Lung (tissue), 12 donors: ENCODE data around the gene MPV17. TPM values are rescaled to one million over a fixed set of nuclear protein-coding genes. Genes with fewer than 3 reads are reported as not detected.

Source experiments
- ATAC-seq: fragments of 200-7000 bp; cut with Tn5 transposase; one replicate; pipeline ENCODE4 v1.9.1; 2020; ENCODE audit warnings: moderate number of reproducible peaks; ENCODE audit not compliant: insufficient read depth, low FRiP score
- DNase-seq, 3 donors: peaks; one replicate each; pipeline ENCODE4 v3.0.0-alpha.2; 2013 to 2017
- H3K27ac ChIP-seq, 2 donors: one replicate each; pipeline ENCODE4 v1.5.1; 2013; ENCODE audit warnings: mild to moderate bottlenecking in 2 of 2, moderate library complexity in 2 of 2, control low read depth in 1 of 2, inconsistent platforms in 1 of 2, low read depth in 1 of 2, low read length in 1 of 2
- H3K27me3 ChIP-seq, 3 donors: one replicate each; pipeline ENCODE4 v1.5.1; 2013; ENCODE audit warnings: low read length in 2 of 3; ENCODE audit not compliant: control insufficient read depth in 3 of 3, insufficient read depth in 3 of 3
- H3K36me3 ChIP-seq, 4 donors: one replicate each; pipeline ENCODE4 v1.5.1; 2013; ENCODE audit warnings: low read length in 4 of 4, mild to moderate bottlenecking in 1 of 4, moderate library complexity in 1 of 4; ENCODE audit not compliant: control insufficient read depth in 4 of 4, insufficient read depth in 4 of 4
- H3K4me1 ChIP-seq, 5 donors: one replicate each; pipeline ENCODE4 v1.5.1; 2013; ENCODE audit warnings: low read length in 5 of 5, mild to moderate bottlenecking in 2 of 5, moderate library complexity in 1 of 5; ENCODE audit not compliant: control insufficient read depth in 5 of 5, insufficient read depth in 5 of 5
- H3K4me3 ChIP-seq: one replicate; pipeline ENCODE4 v1.5.1; 2013; ENCODE audit warnings: mild to moderate bottlenecking, control low read depth, moderate library complexity
- H3K9ac ChIP-seq, 2 donors: one replicate each; pipeline ENCODE4 v1.5.1; 2013; ENCODE audit warnings: low read length in 2 of 2, control low read depth in 1 of 2; ENCODE audit not compliant: insufficient read depth in 1 of 2
- H3K9me3 ChIP-seq, 4 donors: one replicate each; pipeline ENCODE4 v1.5.1; 2013; ENCODE audit warnings: low read length in 3 of 4, mild to moderate bottlenecking in 1 of 4, moderate library complexity in 1 of 4; ENCODE audit not compliant: control insufficient read depth in 4 of 4, insufficient read depth in 3 of 4
- WGBS, 2 donors: extraction: QIAGEN DNeasy Blood & Tissue Kit; methylation state at CpG; one replicate each; pipeline ENCODE4 v1.1.7; 2013; 5-methylcytosine and 5-hydroxymethylcytosine counted together
- polyA plus RNA-seq, 2 donors: library from polyadenylated mRNA; stranded (reverse); fragments of 200-250 nt; gene quantifications; one replicate each; pipeline ENCODE4 v1.2.1, GENCODE V29; 2013
- total RNA-seq, 2 donors: library from RNA; depleted of rRNA in 1 of 2; stranded (reverse); fragments of >200 nt in 1 of 2; gene quantifications; one replicate each; pipeline ENCODE4 v1.2.1, GENCODE V29; 2014 to 2021
- TF ChIP-seq, protein P1 (sequence below): IDR thresholded peaks from 2 replicates; pipeline ENCODE4 v1.5.1; 2012; ENCODE audit warnings: mild to moderate bottlenecking; ENCODE audit errors: control extremely low read depth, extremely low read depth
- donor health status: control.
- donor health status: control.
- donor health status: Bipolar disorder and iron deficiency.
- donor health status: healthy.
- donor health status: DM: yes; HTN: yes; CAD: no.

Gene MPV17
- total and polyA plus RNA-seq, 4 donors: 42.1 to 224 (median 98.7) TPM

DNA sequence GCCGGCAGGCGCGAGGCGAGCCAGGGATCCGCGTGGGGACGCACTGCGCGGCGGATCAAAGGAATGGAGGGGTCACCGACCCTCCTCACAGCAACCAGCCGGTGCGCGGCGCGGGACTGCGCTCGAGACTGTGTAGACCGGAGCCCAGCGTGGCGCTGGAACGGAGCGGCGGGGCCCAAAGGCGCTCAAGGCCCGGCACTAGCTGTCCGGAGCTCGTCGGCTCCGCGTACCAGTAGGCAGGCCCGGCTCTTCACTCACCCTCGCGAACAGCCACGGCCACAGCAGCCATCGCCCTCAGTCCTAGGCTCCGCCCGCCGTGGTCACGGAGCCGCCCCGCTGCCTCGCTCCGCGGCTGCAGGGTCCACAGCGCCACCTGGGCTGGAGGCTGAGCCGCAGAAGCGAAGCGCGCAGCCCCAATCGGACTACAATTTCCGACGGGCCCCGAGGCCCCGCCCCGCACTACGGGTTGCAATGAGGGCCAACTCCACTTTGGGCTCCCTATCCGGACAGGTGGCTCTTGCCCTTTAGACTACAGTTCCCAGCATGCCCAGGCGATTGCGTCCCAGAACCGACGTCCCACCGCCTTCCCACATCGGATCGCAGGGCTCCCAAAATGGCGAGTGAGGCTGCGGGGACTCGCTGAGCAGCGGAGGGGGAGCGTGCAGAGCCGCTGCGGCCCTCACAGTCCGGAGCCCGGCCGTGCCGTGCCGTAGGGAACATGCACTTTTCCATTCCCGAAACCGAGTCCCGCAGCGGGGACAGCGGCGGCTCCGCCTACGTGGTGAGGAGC, 47.3 kb upstream of the MPV17 start, which contains the start of the genes EIF2B4 and SNX17:
EIF2B4 (minus strand) TSS at position 313 of the 790 bp plus-strand sequence; CDS start at position 289, 24 bp downstream.
SNX17 (plus strand) TSS at position 591 of the 790 bp plus-strand sequence; CDS start at position 719, 128 bp downstream.
- peak; percentile 100 for DNase-seq
- TF ChIP-seq, protein P1, sequence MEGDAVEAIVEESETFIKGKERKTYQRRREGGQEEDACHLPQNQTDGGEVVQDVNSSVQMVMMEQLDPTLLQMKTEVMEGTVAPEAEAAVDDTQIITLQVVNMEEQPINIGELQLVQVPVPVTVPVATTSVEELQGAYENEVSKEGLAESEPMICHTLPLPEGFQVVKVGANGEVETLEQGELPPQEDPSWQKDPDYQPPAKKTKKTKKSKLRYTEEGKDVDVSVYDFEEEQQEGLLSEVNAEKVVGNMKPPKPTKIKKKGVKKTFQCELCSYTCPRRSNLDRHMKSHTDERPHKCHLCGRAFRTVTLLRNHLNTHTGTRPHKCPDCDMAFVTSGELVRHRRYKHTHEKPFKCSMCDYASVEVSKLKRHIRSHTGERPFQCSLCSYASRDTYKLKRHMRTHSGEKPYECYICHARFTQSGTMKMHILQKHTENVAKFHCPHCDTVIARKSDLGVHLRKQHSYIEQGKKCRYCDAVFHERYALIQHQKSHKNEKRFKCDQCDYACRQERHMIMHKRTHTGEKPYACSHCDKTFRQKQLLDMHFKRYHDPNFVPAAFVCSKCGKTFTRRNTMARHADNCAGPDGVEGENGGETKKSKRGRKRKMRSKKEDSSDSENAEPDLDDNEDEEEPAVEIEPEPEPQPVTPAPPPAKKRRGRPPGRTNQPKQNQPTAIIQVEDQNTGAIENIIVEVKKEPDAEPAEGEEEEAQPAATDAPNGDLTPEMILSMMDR: peak; percentile 86
- Histone ChIP-seq H3K36me3 (peaks cover 24 to 51% (median 42%) of the 10 kb centered on the region in 4 donors), H3K27ac (peak within 1 kb of the TSS; percentile 92 to 95), H3K4me1 (peaks cover 2 to 15% (median 8%) of the 10 kb centered on the region in 5 donors), H3K9ac (peak within 1 kb of the TSS; percentile 80 to 88), H3K9me3 (no peaks in the 10 kb centered on the region), H3K27me3 (no peaks in the 10 kb centered on the region), H3K4me3 (peak within 1 kb of the TSS; percentile 97)
- ATAC-seq: peak; percentile 93
- 0% methylated on average over 80 to 85 of the region's 85 CpGs for WGBS, 2 donors

DNA sequence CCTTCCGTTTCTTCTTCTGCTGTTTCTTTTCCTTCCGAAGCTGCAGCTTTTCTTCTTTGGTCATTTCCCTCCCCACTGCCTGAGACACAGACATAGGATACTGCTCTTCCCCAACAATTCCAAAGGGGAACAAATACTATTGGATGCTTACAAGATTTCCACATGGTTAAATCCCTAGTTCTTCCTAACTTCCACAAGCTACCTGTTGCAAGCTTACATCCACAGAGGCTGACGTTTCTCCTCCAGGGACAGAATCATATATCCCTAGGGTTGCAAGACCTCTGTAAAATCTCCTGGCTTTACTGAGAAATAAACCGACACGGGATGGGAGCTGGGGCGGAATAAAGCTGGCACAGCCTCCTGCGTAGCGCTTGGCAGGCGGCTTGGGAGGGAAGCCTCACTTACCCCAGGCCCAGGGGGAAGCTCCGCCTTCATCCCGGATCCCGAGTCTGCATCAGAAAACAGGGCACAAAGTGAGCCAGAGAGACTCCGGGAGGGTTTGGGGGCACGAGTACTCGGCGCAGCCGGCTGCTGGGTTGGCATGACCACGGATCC, 46.7 kb upstream of the MPV17 start:
- Histone ChIP-seq H3K4me1 (peaks cover 2 to 15% (median 8%) of the 10 kb centered on the region in 5 donors), H3K4me3 (peak overlapping the region; percentile 78), H3K9me3 (no peaks in the 10 kb centered on the region), H3K36me3 (peaks cover 21 to 44% (median 37%) of the 10 kb centered on the region in 4 donors), H3K27ac (peak overlapping the region; percentile 92 to 95), H3K9ac (peak overlapping the region; percentile 80 to 82), H3K27me3 (no peaks in the 10 kb centered on the region)
- TF ChIP-seq, protein P1: no peak
- DNase-seq (peak in 2 of 3 donors; percentile 73 to 79), ATAC-seq (peak; percentile 32)
- WGBS, 2 donors: 1% methylated on average over 18 of the region's 18 CpGs

DNA sequence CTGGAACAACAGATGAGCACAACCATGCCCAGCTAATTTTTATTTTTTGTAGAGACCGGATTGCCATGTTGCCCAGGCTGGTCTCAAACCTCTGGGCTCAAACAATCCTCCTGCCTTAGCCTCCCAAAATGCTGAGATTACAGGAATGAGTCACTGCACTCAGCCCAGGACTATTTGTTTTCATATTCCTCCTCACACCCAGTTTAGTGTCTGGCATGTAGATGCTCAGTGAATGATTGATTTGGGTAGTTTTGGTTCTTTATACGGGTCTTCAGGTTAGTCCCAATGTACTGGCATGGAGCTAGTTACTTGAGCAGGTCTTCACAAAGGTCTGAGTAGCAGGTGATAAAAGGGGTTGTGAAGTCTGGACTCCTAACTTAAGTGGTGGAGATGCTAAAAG, 41.0 kb upstream of the MPV17 start:
- TF ChIP-seq, protein P1: no peak
- H3K9me3 ChIP-seq: no peaks in the 10 kb centered on the region
- no peak overlapping the region for H3K4me3 ChIP-seq
- no peaks in the 10 kb centered on the region for H3K27me3 ChIP-seq
- DNase-seq (no peak), ATAC-seq (no peak)
- no peak overlapping the region for H3K27ac ChIP-seq
- no peak overlapping the region for H3K9ac ChIP-seq
- peaks cover 0 to 1% (median 0%) of the 10 kb centered on the region in 5 donors for H3K4me1 ChIP-seq
- peaks cover 17 to 31% (median 25%) of the 10 kb centered on the region in 4 donors for H3K36me3 ChIP-seq
- WGBS, 2 donors: 86 to 90% methylated on average over 2 of the region's 2 CpGs
